ENCODE results near the gene PAM16. TPM values are rescaled to one million over a fixed set of nuclear protein-coding genes. Genes with fewer than 3 reads are reported as not detected.

The PAM16 gene
- total RNA-seq, 1 experiment from 2014 or later: 80.4 TPM

- no peak overlapping the region for H3K27ac ChIP-seq (ENCODE audit: insufficient read length, low read depth, low read length)
- peaks cover 3% of the 10 kb centered on the region; the same call in 1 of the 2 replicates for H3K4me1 ChIP-seq (ENCODE audit: insufficient read depth, low read length)
- no peak overlapping the region for H4K8ac ChIP-seq (replicated peaks; ENCODE audit: insufficient read length, low read depth, low read length)
- TF ChIP-seq, protein P1, sequence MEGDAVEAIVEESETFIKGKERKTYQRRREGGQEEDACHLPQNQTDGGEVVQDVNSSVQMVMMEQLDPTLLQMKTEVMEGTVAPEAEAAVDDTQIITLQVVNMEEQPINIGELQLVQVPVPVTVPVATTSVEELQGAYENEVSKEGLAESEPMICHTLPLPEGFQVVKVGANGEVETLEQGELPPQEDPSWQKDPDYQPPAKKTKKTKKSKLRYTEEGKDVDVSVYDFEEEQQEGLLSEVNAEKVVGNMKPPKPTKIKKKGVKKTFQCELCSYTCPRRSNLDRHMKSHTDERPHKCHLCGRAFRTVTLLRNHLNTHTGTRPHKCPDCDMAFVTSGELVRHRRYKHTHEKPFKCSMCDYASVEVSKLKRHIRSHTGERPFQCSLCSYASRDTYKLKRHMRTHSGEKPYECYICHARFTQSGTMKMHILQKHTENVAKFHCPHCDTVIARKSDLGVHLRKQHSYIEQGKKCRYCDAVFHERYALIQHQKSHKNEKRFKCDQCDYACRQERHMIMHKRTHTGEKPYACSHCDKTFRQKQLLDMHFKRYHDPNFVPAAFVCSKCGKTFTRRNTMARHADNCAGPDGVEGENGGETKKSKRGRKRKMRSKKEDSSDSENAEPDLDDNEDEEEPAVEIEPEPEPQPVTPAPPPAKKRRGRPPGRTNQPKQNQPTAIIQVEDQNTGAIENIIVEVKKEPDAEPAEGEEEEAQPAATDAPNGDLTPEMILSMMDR (conservative IDR thresholded peaks at IDR 0.05): no peak
- H2AFZ ChIP-seq (ENCODE audit: low read length): no peak overlapping the region
- no peak overlapping the region for H4K5ac ChIP-seq (ENCODE audit: insufficient read length, low read depth, low read length)
- H3K4ac ChIP-seq (ENCODE audit: low read depth, low read length): no peak overlapping the region; the same call in 1 of the 2 replicates
- H3K4me2 ChIP-seq (ENCODE audit: insufficient read depth, insufficient read length, low read length): peak overlapping the region; percentile 80
- H2BK12ac ChIP-seq (ENCODE audit: insufficient read length, low read depth, low read length): no peak overlapping the region
- Mint-ChIP-seq H3K4me3 (peak overlapping the region; percentile 91 to 94), H3K9me3 (no peaks in the 10 kb centered on the region; a peak in 2 of 5 replicates), H3K27ac (peak overlapping the region; percentile 49 to 94 (median 93)), H3K36me3 (ENCODE audit: insufficient read depth in 1 of 3, low read depth in 3 of 3) (peaks cover 0 to 15% (median 9%) of the 10 kb centered on the region in 3 experiments; a peak in 5 of 7 replicates), H3K4me1 (peaks cover 33 to 36% of the 10 kb centered on the region in 2 experiments), H3K27me3 (ENCODE audit: low read depth) (peaks cover 10% of the 10 kb centered on the region)
- no peaks in the 10 kb centered on the region for H3K23me2 ChIP-seq (ENCODE audit: insufficient read length, low read depth, low read length, poor library complexity, severe bottlenecking)
- H2BK5ac ChIP-seq (ENCODE audit: insufficient read length, low read length): no peak overlapping the region
- H3K79me1 ChIP-seq (ENCODE audit: insufficient read depth, low read depth, low read length, poor library complexity, severe bottlenecking): no peaks in the 10 kb centered on the region
- peak overlapping the region; percentile 66 for H3K9ac ChIP-seq (ENCODE audit: extremely low read depth, insufficient read length, low read length)
- no peaks in the 10 kb centered on the region; the same call in 1 of the 2 replicates for H3K79me2 ChIP-seq (ENCODE audit: insufficient read depth, low read length)
- no peak overlapping the region for H2AK5ac ChIP-seq (ENCODE audit: insufficient read length, low read length)
- H3K14ac ChIP-seq (ENCODE audit: insufficient read depth, low read length): no peak overlapping the region; the same call in 1 of the 2 replicates
- no peaks in the 10 kb centered on the region for H3K9me3 ChIP-seq (ENCODE audit: control insufficient read depth, low read depth, low read length)
- no peak overlapping the region for H4K91ac ChIP-seq (ENCODE audit: insufficient read length, low read depth, low read length)
- no peak overlapping the region for H2BK15ac ChIP-seq (ENCODE audit: low read depth, low read length)
- H2BK20ac ChIP-seq (ENCODE audit: low read depth, low read length, poor library complexity, severe bottlenecking): no peak overlapping the region
- no peak overlapping the region for H2BK120ac ChIP-seq (ENCODE audit: low read depth, low read length, poor library complexity, severe bottlenecking)
- H4K20me1 ChIP-seq (ENCODE audit: control insufficient read depth, insufficient read depth, insufficient read length): no peaks in the 10 kb centered on the region
- H3K23ac ChIP-seq (ENCODE audit: insufficient read length, low read depth, low read length): no peak overlapping the region
- H3T11ph ChIP-seq (ENCODE audit: low read length): no peak overlapping the region
- peak overlapping the region; percentile 67 for H3K18ac ChIP-seq (ENCODE audit: insufficient read length, low read depth, low read length)
- peak; percentile 96 for DNase-seq
- no CpG with 5 or more reads among the region's 68 CpGs for WGBS (ENCODE audit: extremely low coverage, insufficient read length, low lambda C conversion rate)
- H3K27me3 ChIP-seq (ENCODE audit: insufficient read depth, low read length): no peaks in the 10 kb centered on the region
- H3K56ac ChIP-seq (ENCODE audit: insufficient read length, low read depth, low read length): no peak overlapping the region
Observed at GRCh38 chr16:4307215-4308037, 43.7 kb downstream of the PAM16 start.
